K562 (cell line): ENCODE data around the gene SEC14L5. TPM values are rescaled to one million over a fixed set of nuclear protein-coding genes. Genes with fewer than 3 reads are reported as not detected.

Experiments used
- ATAC-seq: fragments of 200-7000 bp; cut with Tn5 transposase; 3 replicates; pipeline ENCODE4 v1.9.1; 2020; ENCODE audit warnings: moderate library complexity
- BruUV-seq: library from RNA; stranded (reverse); fragments of 400-500 nt; replicated peaks from 2 replicates; lab custom pipeline; 2021; lab: Mats Ljungman, UMichigan
- CTCF ChIA-PET: fragments of 300-600 bp; formaldehyde crosslinking; extraction: SDS; loops from one replicate; lab custom pipeline; 2021; ENCODE audit warnings: low intra/inter-chr PET ratio; lab: Yijun Ruan, JAX
- POLR2A ChIA-PET: fragments of 300-600, 350-650 bp; sonication (Branson Sonifier 250); formaldehyde crosslinking; extraction: SDS; loops from one replicate; lab custom pipeline; 2021; ENCODE audit warnings: antibody characterized with exemption, inconsistent platforms; lab: Yijun Ruan, JAX
- DNase-seq, 4 experiments: peaks; one replicate each; pipeline versions ENCODE4 v3.0.0 to v3.0.0-alpha.2; 2011 to 2018; ENCODE audit warnings: low spot score in 3 of 4, mixed read lengths in 3 of 4; ENCODE audit errors: extremely low read depth in 1 of 4
- FAIRE-seq: peaks from 2 replicates; lab custom pipeline; 2011; peaks lifted over from hg19 to GRCh38; lab: Jason Lieb, UNC
- H2AFZ ChIP-seq: 2 replicates; pipeline ENCODE4 v1.6.0; 2011; ENCODE audit warnings: low read depth, low read length, control low read depth, inconsistent platforms
- H3K27ac ChIP-seq: fragments of 200-600 bp; 3 replicates; pipeline ENCODE4 v1.8.0; 2011; ENCODE audit warnings: low read depth, mild to moderate bottlenecking, control low read depth, inconsistent platforms, low read length, moderate library complexity, mixed read lengths; ENCODE audit errors: extremely low read depth
- H3K27me3 ChIP-seq, 2 experiments: fragments of 300-600 bp in 1 of 2; 2 replicates in 1 of 2; 3 replicates in 1 of 2; pipeline versions ENCODE4 v1.6.0 to v1.8.0; 2011; ENCODE audit warnings: inconsistent platforms in 2 of 2, low read length in 2 of 2, mild to moderate bottlenecking in 1 of 2, mixed read lengths in 1 of 2, moderate library complexity in 1 of 2; ENCODE audit not compliant: control insufficient read depth in 2 of 2, insufficient read depth in 2 of 2
- H3K36me3 ChIP-seq: fragments of 300-600 bp; 3 replicates; pipeline ENCODE4 v1.8.0; 2011; ENCODE audit warnings: mild to moderate bottlenecking, low read length, inconsistent platforms; ENCODE audit not compliant: control insufficient read depth, insufficient read depth
- H3K4me1 ChIP-seq, 2 experiments: fragments of 200-600 bp in 1 of 2; replicated peaks in 1 of 2; 2 replicates in 1 of 2; 3 replicates in 1 of 2; pipeline versions ENCODE4 v1.5.1 to v1.8.0; 2011; ENCODE audit warnings: inconsistent platforms in 2 of 2, low read length in 2 of 2, mild to moderate bottlenecking in 1 of 2, mixed read lengths in 1 of 2, moderate library complexity in 1 of 2; ENCODE audit not compliant: control insufficient read depth in 2 of 2, insufficient read depth in 2 of 2
- H3K4me2 ChIP-seq: 2 replicates; pipeline ENCODE4 v1.6.1; 2011; ENCODE audit warnings: low read length, control low read depth, inconsistent platforms, mixed read lengths; ENCODE audit not compliant: insufficient read depth
- H3K4me3 ChIP-seq: fragments of 200-600 bp; sonication (generic), shearing (Covaris generic); 2 replicates; pipeline ENCODE4 v1.5.1; 2016; ENCODE audit warnings: control low read depth, inconsistent platforms
- H3K79me2 ChIP-seq: fragments of 200-600 bp; 3 replicates; pipeline ENCODE4 v1.8.0; 2011; ENCODE audit warnings: low read length, inconsistent platforms; ENCODE audit not compliant: control insufficient read depth, insufficient read depth
- H3K9ac ChIP-seq, 2 experiments: 2 replicates each; pipeline versions ENCODE4 v1.6.0 to v1.6.1; 2011; ENCODE audit warnings: low read depth in 2 of 2, low read length in 2 of 2, control low read depth in 1 of 2, inconsistent platforms in 1 of 2, mild to moderate bottlenecking in 1 of 2, mixed read lengths in 1 of 2; ENCODE audit not compliant: insufficient read depth in 1 of 2
- H3K9me1 ChIP-seq: one replicate; pipeline ENCODE4 v1.6.0; 2011; ENCODE audit warnings: inconsistent platforms, mild to moderate bottlenecking, low read length, moderate library complexity; ENCODE audit not compliant: control insufficient read depth, insufficient read depth
- H3K9me3 ChIP-seq: replicated peaks from 2 replicates; pipeline ENCODE4 v1.5.1; 2011; ENCODE audit warnings: low read depth, low read length, inconsistent platforms; ENCODE audit not compliant: control insufficient read depth, insufficient read depth
- H4K20me1 ChIP-seq: replicated peaks from 2 replicates; pipeline ENCODE4 v1.6.1; 2011; ENCODE audit warnings: low read length, inconsistent platforms, mixed read lengths; ENCODE audit not compliant: control insufficient read depth, insufficient read depth
- CCAR2 ChIP-seq: fragments of 200-400 bp; formaldehyde crosslinking; IDR thresholded peaks from 2 replicates; pipeline ENCODE4 v1.6.1; 2017; ENCODE audit warnings: mild to moderate bottlenecking, low read depth, low read length
- CREB3 ChIP-seq: fragments of 450-650 bp; conservative IDR thresholded peaks from 2 replicates; pipeline ENCODE4 v1.6.1; 2016; ENCODE audit warnings: missing genetic modification characterization, low read depth, mild to moderate bottlenecking, missing compliant biosample characterization, moderate library complexity
- ELK1 ChIP-seq: sonication (generic); formaldehyde crosslinking; IDR thresholded peaks from 2 replicates; pipeline ENCODE4 v1.8.1; 2022; ENCODE audit warnings: missing genetic modification reagents
- IRF2 ChIP-seq: sonication (generic); formaldehyde crosslinking; IDR thresholded peaks from 2 replicates; pipeline ENCODE4 v1.8.1; 2022; ENCODE audit warnings: mild to moderate bottlenecking, missing genetic modification reagents
- LARP7 ChIP-seq: fragments of 450-650 bp; IDR thresholded peaks from 2 replicates; pipeline ENCODE4 v1.6.1; 2016
- MAFG ChIP-seq: fragments of 450-650 bp; conservative IDR thresholded peaks from 2 replicates; pipeline ENCODE4 v1.6.1; 2016; ENCODE audit warnings: missing genetic modification characterization, missing compliant biosample characterization
- MAFK ChIP-seq: IDR thresholded peaks from 2 replicates; pipeline ENCODE4 v1.6.1; 2011; ENCODE audit warnings: low read length, improper control_type of control experiment
- NFYB ChIP-seq: IDR thresholded peaks from 2 replicates; pipeline ENCODE4 v1.6.1; 2011; ENCODE audit warnings: mild to moderate bottlenecking, moderate library complexity; ENCODE audit not compliant: insufficient read length; ENCODE audit errors: extremely low read depth
- RBBP5 ChIP-seq: fragments of 200-600 bp; sonication (generic); IDR thresholded peaks from 2 replicates; pipeline ENCODE4 v1.6.1; 2012; ENCODE audit warnings: borderline replicate concordance, mild to moderate bottlenecking, low read length, control low read depth, inconsistent platforms; ENCODE audit not compliant: insufficient read depth, poor library complexity, severe bottlenecking
- UBTF ChIP-seq, 2 experiments: IDR thresholded peaks; 2 replicates each; pipeline ENCODE4 v1.6.1; 2012; ENCODE audit warnings: improper control_type of control experiment in 2 of 2, low read depth in 2 of 2, low read length in 2 of 2, borderline replicate concordance in 1 of 2
- ZEB2 ChIP-seq: fragments of 450-650 bp; IDR thresholded peaks from 2 replicates; pipeline ENCODE4 v1.6.1; 2016
- ZKSCAN1 ChIP-seq: fragments of 150-350 bp; IDR thresholded peaks from 2 replicates; pipeline ENCODE4 v1.6.1; 2016; ENCODE audit warnings: low read depth, low read length
- ZNF232 ChIP-seq: sonication (generic); formaldehyde crosslinking; IDR thresholded peaks from 2 replicates; pipeline ENCODE4 v1.8.0; 2022; ENCODE audit warnings: mild to moderate bottlenecking, missing genetic modification reagents
- ZNF274 ChIP-seq: IDR thresholded peaks from 2 replicates; pipeline ENCODE4 v1.6.1; 2011; ENCODE audit warnings: low read depth, mild to moderate bottlenecking, low read length, moderate library complexity, borderline replicate concordance
- ZNF583 ChIP-seq: fragments of 250-450 bp; sonication (Bioruptor Pico); IDR thresholded peaks from 2 replicates; pipeline ENCODE4 v1.4.0; 2020
- ZNF586 ChIP-seq: fragments of 450-650 bp; formaldehyde crosslinking; conservative IDR thresholded peaks from 2 replicates; pipeline ENCODE4 v1.4.0; 2020; ENCODE audit warnings: mild to moderate bottlenecking, moderate library complexity
- WGBS: fragments of 100-300 bp; shearing (Covaris generic); methylation state at CpG from one replicate; pipeline ENCODE4 v1.1.6; 2016; ENCODE audit warnings: low coverage, mixed read lengths; ENCODE audit not compliant: insufficient coverage; ENCODE audit errors: missing lambda C conversion rate; 5-methylcytosine and 5-hydroxymethylcytosine counted together
- in situ Hi-C: fragments of 300-500 bp; cut with MboI; formaldehyde crosslinking; loops from 4 replicates; pipeline ENCODE4 v1.15.0; 2018; ENCODE audit warnings: inconsistent platforms, mixed read lengths
- intact Hi-C: fragments of 100-400 bp; cut with micrococcal nuclease; formaldehyde crosslinking; loops from 2 replicates; pipeline ENCODE4 v1.14.2; 2022
- polyA plus RNA-seq, 8 experiments: library from polyadenylated mRNA; depleted of rRNA in 4 of 8; stranded (reverse) in 5 of 8; unstranded in 3 of 8; fragments of >200 nt; fragmentation: Nextera tagmentation in 2 of 8; fragmentation: Illumina TruSeq in 1 of 8; extraction: Ambion mirVana in 2 of 8; extraction: Trizol in 1 of 8; gene quantifications; 2 replicates each; pipeline versions ENCODE4 v1.2.1 to v1.2.3, GENCODE V29; 2011 to 2014; ENCODE audit warnings: inconsistent platforms in 1 of 8, missing spikeins in 1 of 8
- total RNA-seq, 7 experiments: library from RNA; depleted of rRNA in 6 of 7; stranded (reverse); fragments of >200 nt in 6 of 7; fragmentation: Illumina TruSeq in 2 of 7; extraction: Trizol in 2 of 7; gene quantifications; 2 replicates each; pipeline versions ENCODE4 v1.2.1 to v1.2.3, GENCODE V29; 2011 to 2021; ENCODE audit warnings: low replicate concordance in 1 of 7

The SEC14L5 gene
- total and polyA plus RNA-seq, 9 of the 15 experiments (the other 6 are each of a cell fraction or from before 2014, with no cell fraction given): 0.11 TPM; not detected in 8

- TF ChIP-seq MAFK: 0 out of 2 replicates have a peak, but pooled peaks have one; percentile 27
- TF ChIP-seq UBTF (IDR thresholded peaks at IDR 0.05; ENCODE audit: borderline replicate concordance in 1 of 2, low read depth in 2 of 2, low read length in 2 of 2): no peak
- TF ChIP-seq ELK1 (CRISPR knock-in tag): no peak
- TF ChIP-seq ZNF583 (CRISPR knock-in tag): no peak
- no peak for TF ChIP-seq RBBP5
- peak; percentile 55 for TF ChIP-seq MAFG (tag)
- TF ChIP-seq, all 486 proteins: peak for 6
Measured at GRCh38 chr16:4989391-4990006, 31.4 kb downstream of the SEC14L5 start (continued).

- Histone ChIP-seq H3K9me3 (no peaks in the 10 kb centered on the region), H3K4me2 (no peak overlapping the region), H3K27me3 (peaks cover 23 to 45% of the 10 kb centered on the region in 2 experiments; a peak in 4 of 5 replicates), H3K4me3 (no peak overlapping the region), H3K9me1 (no peaks in the 10 kb centered on the region), H3K79me2 (no peaks in the 10 kb centered on the region), H2AFZ (no peak overlapping the region), H3K9ac (no peak overlapping the region), H3K4me1 (peaks cover 0 to 15% of the 10 kb centered on the region in 2 experiments; a peak in 3 of 5 replicates), H3K36me3 (no peaks in the 10 kb centered on the region), H3K27ac (no peak overlapping the region), H4K20me1 (peaks cover 4% of the 10 kb centered on the region; the same call in 1 of the 2 replicates)
- ATAC-seq (no peak), DNase-seq (no peak), FAIRE-seq (no peak)
- in situ Hi-C loops: no loop called here
- BruUV-seq: no TSS peak
- intact Hi-C loops: no loop called here
- ChIA-PET POLR2A (no interaction called here), CTCF (no interaction called here)
- TF ChIP-seq LARP7: no peak
- no peak for TF ChIP-seq CCAR2
- no peak for TF ChIP-seq ZNF232 (CRISPR knock-in tag)
- no peak for TF ChIP-seq IRF2
- TF ChIP-seq ZEB2: no peak
- no peak for TF ChIP-seq ZKSCAN1
- TF ChIP-seq NFYB: no peak
- no peak for TF ChIP-seq ZNF586
- TF ChIP-seq ZNF274: no peak
- no peak for TF ChIP-seq CREB3 (tag)
- WGBS: 3% methylated on average over 8 of the region's 8 CpGs
Measured at GRCh38 chr16:4990415-4990814, 32.3 kb downstream of the SEC14L5 start.
